GM10248 (cell line): ENCODE data around the gene DLGAP1.
A peak's percentile ranks its signal among the peaks of the same experiment; 100 is the strongest.
"Not testable (repeated sequence)": the region's sequence is repeated elsewhere in the genome, so short reads cannot be mapped to it uniquely, and the experiment has no call there.

Experiments
- CTCF ChIA-PET: fragments of 300-600 bp; sonication (Branson Sonifier 250); formaldehyde crosslinking; extraction: SDS; loops from one replicate; lab custom pipeline; 2021; ENCODE audit warnings: antibody characterized with exemption; lab: Yijun Ruan, JAX
- POLR2A ChIA-PET: fragments of 350-650 bp; sonication (Branson Sonifier 250); formaldehyde crosslinking; extraction: SDS; loops from one replicate; lab custom pipeline; 2020; ENCODE audit warnings: antibody characterized with exemption; lab: Yijun Ruan, JAX
- DNase-seq: peaks from one replicate; pipeline ENCODE4 v3.0.0; 2012; ENCODE audit errors: extremely low spot score
- CTCF ChIP-seq: IDR thresholded peaks from 2 replicates; pipeline ENCODE4 v1.5.1; 2012; ENCODE audit warnings: mild to moderate bottlenecking, low read depth; ENCODE audit errors: extremely low read depth, missing control alignments, control extremely low read depth

Gene DLGAP1

GRCh38 chr18:3478262-3478978 lies 976.7 kb downstream of the DLGAP1 start:
- TF ChIP-seq CTCF = no peak
- POLR2A ChIA-PET = no interaction called here
- no peak for DNase-seq
- CTCF ChIA-PET = interaction anchor here (0.9 to 1.3 kb wide), 3 partner anchors 13 to 24 kb away, joined by 3 to 7 read pairs (median 3); no protein-coding TSS in a partner anchor

- peak; percentile 22 for DNase-seq
- ChIA-PET CTCF (interaction anchor here (1.0 to 2.9 kb wide), 3 partner anchors 18 to 123 kb away, joined by 3 to 12 read pairs (median 3); no protein-coding TSS in a partner anchor), POLR2A (no interaction called here)
- TF ChIP-seq CTCF = no peak
Measured at GRCh38 chr18:3472681-3473544, 982.2 kb downstream of the DLGAP1 start.

- POLR2A ChIA-PET, DNase-seq, CTCF ChIA-PET: not testable (repeated sequence)
Measured at GRCh38 chr18:3472121-3472520, 983.0 kb downstream of the DLGAP1 start.

- POLR2A ChIA-PET = no interaction called here
- CTCF ChIA-PET = interaction anchor here (1.0 to 1.7 kb wide), 3 partner anchors 14 to 123 kb away, joined by 4 to 5 read pairs (median 4); no protein-coding TSS in a partner anchor
- DNase-seq = no peak
- no peak for TF ChIP-seq CTCF
Measured at GRCh38 chr18:3471141-3471648, 983.9 kb downstream of the DLGAP1 start.

GRCh38 chr18:3468833-3469232 lies 986.3 kb downstream of the DLGAP1 start:
- ChIA-PET POLR2A (no interaction called here), CTCF (interaction anchor here (1.2 to 1.9 kb wide), 4 partner anchors 10 to 197 kb away, joined by 3 to 4 read pairs (median 3); no protein-coding TSS in a partner anchor)
- TF ChIP-seq CTCF = no peak
- no peak for DNase-seq

- no peak for TF ChIP-seq CTCF
- DNase-seq = no peak
- ChIA-PET CTCF (interaction anchor here (1.5 to 1.9 kb wide), 3 partner anchors 10 to 198 kb away, joined by 3 to 4 read pairs (median 3); no protein-coding TSS in a partner anchor), POLR2A (no interaction called here)
Measured at GRCh38 chr18:3468066-3468705, 986.9 kb downstream of the DLGAP1 start.
